OCI-LY1 (cell line): ENCODE data around the gene SEMA3G.

Experiments
- EZH2 ChIP-seq: fragments of 200-600 bp; sonication (generic), shearing (Covaris generic); IDR thresholded peaks from 2 replicates; pipeline ENCODE4 v1.8.0; 2017; ENCODE audit warnings: borderline replicate concordance, mixed run types, mild to moderate bottlenecking, antibody characterized with exemption, low read length, moderate library complexity, mixed read lengths
- TF ChIP-seq, protein P1 (sequence below): fragments of 200-600 bp; sonication (generic), shearing (Covaris generic); IDR thresholded peaks from 2 replicates; pipeline ENCODE4 v1.5.1; 2017; ENCODE audit warnings: mild to moderate bottlenecking, antibody characterized with exemption, low read length, moderate library complexity, mixed read lengths

DNA sequence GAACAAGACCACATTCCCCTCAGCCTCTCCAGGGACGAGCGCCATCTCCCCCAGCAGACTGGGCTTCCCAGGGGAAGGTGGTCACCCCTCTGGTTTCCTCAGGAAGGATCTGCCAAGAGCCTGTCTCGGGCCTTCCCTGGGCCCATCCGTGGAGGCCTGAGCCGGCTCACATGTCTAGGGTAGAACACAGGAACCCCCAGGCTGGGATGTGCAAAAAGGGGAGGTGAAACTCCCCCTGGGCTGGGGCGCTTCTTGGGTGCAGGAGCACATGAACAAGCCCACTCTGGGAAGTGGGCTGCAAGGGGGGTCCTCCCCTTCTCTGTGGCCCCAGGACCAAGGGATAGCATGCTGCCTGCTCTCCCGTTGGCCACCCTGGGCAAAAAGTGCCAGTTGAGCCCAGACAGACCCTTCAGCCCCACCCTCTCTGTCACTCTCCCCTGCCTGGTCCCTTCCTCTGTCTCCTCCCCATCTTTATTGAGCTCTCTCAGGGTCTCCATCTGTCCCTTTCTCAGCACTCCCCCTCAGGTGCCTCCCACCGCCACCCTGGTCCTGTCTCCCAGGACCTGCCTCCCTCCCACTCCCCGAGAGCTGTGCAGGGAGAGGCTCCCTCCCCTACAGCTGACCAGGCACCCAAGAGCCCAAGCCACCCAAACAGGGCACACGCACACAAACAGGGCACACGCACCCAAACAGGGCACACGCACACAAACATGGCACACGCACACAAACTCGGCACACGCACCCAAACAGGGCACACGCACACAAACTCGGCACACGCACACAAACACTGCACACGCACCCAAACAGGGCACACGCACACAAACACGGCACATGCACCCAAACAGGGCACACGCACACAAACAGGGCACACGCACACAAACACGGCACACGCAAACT is 864 bp downstream of the SEMA3G start:
- TF ChIP-seq, protein P1, sequence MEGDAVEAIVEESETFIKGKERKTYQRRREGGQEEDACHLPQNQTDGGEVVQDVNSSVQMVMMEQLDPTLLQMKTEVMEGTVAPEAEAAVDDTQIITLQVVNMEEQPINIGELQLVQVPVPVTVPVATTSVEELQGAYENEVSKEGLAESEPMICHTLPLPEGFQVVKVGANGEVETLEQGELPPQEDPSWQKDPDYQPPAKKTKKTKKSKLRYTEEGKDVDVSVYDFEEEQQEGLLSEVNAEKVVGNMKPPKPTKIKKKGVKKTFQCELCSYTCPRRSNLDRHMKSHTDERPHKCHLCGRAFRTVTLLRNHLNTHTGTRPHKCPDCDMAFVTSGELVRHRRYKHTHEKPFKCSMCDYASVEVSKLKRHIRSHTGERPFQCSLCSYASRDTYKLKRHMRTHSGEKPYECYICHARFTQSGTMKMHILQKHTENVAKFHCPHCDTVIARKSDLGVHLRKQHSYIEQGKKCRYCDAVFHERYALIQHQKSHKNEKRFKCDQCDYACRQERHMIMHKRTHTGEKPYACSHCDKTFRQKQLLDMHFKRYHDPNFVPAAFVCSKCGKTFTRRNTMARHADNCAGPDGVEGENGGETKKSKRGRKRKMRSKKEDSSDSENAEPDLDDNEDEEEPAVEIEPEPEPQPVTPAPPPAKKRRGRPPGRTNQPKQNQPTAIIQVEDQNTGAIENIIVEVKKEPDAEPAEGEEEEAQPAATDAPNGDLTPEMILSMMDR: no peak
- no peak for TF ChIP-seq EZH2
